GM23248 (cell line): ENCODE data around the gene CRELD1. TPM values are rescaled to one million over a fixed set of nuclear protein-coding genes. Genes with fewer than 3 reads are reported as not detected.

Experiments
- DNase-seq: peaks from one replicate; pipeline ENCODE4 v3.0.0-alpha.2; 2015
- H2AFZ ChIP-seq: fragments of 200-600 bp; sonication (generic); 2 replicates; pipeline ENCODE4 v1.6.1; 2016; ENCODE audit warnings: antibody characterized with exemption
- H3F3A ChIP-seq: fragments of 200-600 bp; sonication (generic); 2 replicates; pipeline ENCODE4 v1.6.1; 2016; ENCODE audit warnings: mild to moderate bottlenecking, antibody characterized with exemption, mixed run types; ENCODE audit not compliant: insufficient read depth
- H3K27ac ChIP-seq: fragments of 200-600 bp; sonication (generic); 2 replicates; pipeline ENCODE4 v1.5.1; 2016; ENCODE audit warnings: mild to moderate bottlenecking
- H3K27me3 ChIP-seq: fragments of 200-600 bp; sonication (generic); replicated peaks from 2 replicates; pipeline ENCODE4 v1.6.1; 2016; ENCODE audit warnings: mild to moderate bottlenecking; ENCODE audit not compliant: insufficient read depth
- H3K36me3 ChIP-seq: fragments of 200-600 bp; sonication (generic); 2 replicates; pipeline ENCODE4 v1.6.1; 2016; ENCODE audit warnings: low read depth, mild to moderate bottlenecking
- H3K4me1 ChIP-seq: fragments of 200-600 bp; sonication (generic); 2 replicates; pipeline ENCODE4 v1.6.1; 2016; ENCODE audit warnings: mild to moderate bottlenecking; ENCODE audit not compliant: insufficient read depth
- H3K4me2 ChIP-seq: fragments of 200-600 bp; sonication (generic); one replicate; pipeline ENCODE4 v1.6.1; 2016; ENCODE audit warnings: mild to moderate bottlenecking; ENCODE audit not compliant: unreplicated experiment
- H3K4me3 ChIP-seq: fragments of 200-600 bp; sonication (generic); 2 replicates; pipeline ENCODE4 v1.5.1; 2016; ENCODE audit warnings: mild to moderate bottlenecking
- H3K79me2 ChIP-seq: fragments of 200-600 bp; sonication (generic); 2 replicates; pipeline ENCODE4 v1.6.1; 2016; ENCODE audit warnings: mild to moderate bottlenecking; ENCODE audit not compliant: insufficient read depth
- H3K9ac ChIP-seq: fragments of 200-600 bp; sonication (generic); 2 replicates; pipeline ENCODE4 v1.6.1; 2016; ENCODE audit warnings: mild to moderate bottlenecking
- H3K9me2 ChIP-seq: fragments of 200-600 bp; sonication (generic); 2 replicates; pipeline ENCODE4 v1.6.1; 2016; ENCODE audit warnings: mixed run types, mild to moderate bottlenecking, moderate library complexity; ENCODE audit not compliant: insufficient read depth
- H3K9me3 ChIP-seq: fragments of 200-600 bp; sonication (generic); one replicate; pipeline ENCODE4 v1.6.1; 2017; ENCODE audit warnings: low read depth
- H4K20me1 ChIP-seq: fragments of 200-600 bp; sonication (generic); 2 replicates; pipeline ENCODE4 v1.6.0; 2016; ENCODE audit not compliant: insufficient read depth
- EZH2 ChIP-seq: fragments of 200-600 bp; sonication (generic); IDR thresholded peaks from 2 replicates; pipeline ENCODE4 v1.6.1; 2018; ENCODE audit warnings: antibody characterized with exemption, mild to moderate bottlenecking; ENCODE audit not compliant: insufficient read depth, poor library complexity, severe bottlenecking
- EZH2phosphoT487 ChIP-seq: fragments of 200-600 bp; sonication (generic); IDR thresholded peaks from 2 replicates; pipeline ENCODE4 v1.6.1; 2018; ENCODE audit warnings: antibody characterized with exemption, moderate library complexity, mild to moderate bottlenecking, low read depth; ENCODE audit not compliant: insufficient read depth
- WGBS, 2 experiments: methylation state at CpG; one replicate each; pipeline ENCODE4 v1.1.6; 2015 to 2017; ENCODE audit warnings: low lambda C conversion rate in 2 of 2, low coverage in 1 of 2; ENCODE audit errors: missing lambda C conversion rate in 2 of 2; 5-methylcytosine and 5-hydroxymethylcytosine counted together
- in situ Hi-C: fragments of 300-500 bp; cut with MboI; formaldehyde crosslinking; loops from 2 replicates; pipeline ENCODE4 v1.15.0; 2020
- polyA plus RNA-seq: library from polyadenylated mRNA; unstranded; fragments of >200 nt; fragmentation: Nextera tagmentation; extraction: Ambion mirVana; gene quantifications from 2 replicates; pipeline ENCODE4 v1.2.1, GENCODE V29; 2016
- total RNA-seq: library from RNA; depleted of rRNA; stranded (reverse); fragments of >200 nt; shearing (Covaris generic); gene quantifications from 2 replicates; pipeline ENCODE4 v1.2.3, GENCODE V29; 2014

Gene CRELD1
- total and polyA plus RNA-seq, 2 experiments from 2014 or later = 18.2 to 19.9 TPM

DNA sequence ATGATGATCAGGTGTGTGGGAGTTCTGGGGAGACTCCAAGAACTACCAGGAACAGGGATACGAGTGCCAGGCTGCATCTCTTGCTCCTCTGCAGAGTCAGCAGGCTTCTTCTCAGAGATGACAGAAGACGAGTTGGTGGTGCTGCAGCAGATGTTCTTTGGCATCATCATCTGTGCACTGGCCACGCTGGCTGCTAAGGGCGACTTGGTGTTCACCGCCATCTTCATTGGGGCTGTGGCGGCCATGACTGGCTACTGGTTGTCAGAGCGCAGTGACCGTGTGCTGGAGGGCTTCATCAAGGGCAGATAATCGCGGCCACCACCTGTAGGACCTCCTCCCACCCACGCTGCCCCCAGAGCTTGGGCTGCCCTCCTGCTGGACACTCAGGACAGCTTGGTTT lies 10.6 kb downstream of the CRELD1 start:
- 92 to 93% methylated on average over 11 of the region's 11 CpGs for WGBS, 2 experiments
- Histone ChIP-seq H3K4me3 (no peak overlapping the region), H3F3A (no peaks in the 10 kb centered on the region; the same call in 1 of the 2 replicates), H3K79me2 (no peaks in the 10 kb centered on the region), H3K9me3 (no peaks in the 10 kb centered on the region), H3K9me2 (no peaks in the 10 kb centered on the region), H4K20me1 (no peaks in the 10 kb centered on the region), H3K4me2 (no peak overlapping the region), H3K27ac (no peak overlapping the region), H3K36me3 (no peaks in the 10 kb centered on the region), H3K4me1 (no peaks in the 10 kb centered on the region), H3K27me3 (no peaks in the 10 kb centered on the region), H3K9ac (no peak overlapping the region), H2AFZ (no peak overlapping the region)
- no peak for TF ChIP-seq EZH2
- no peak for TF ChIP-seq EZH2phosphoT487
- in situ Hi-C loops = no loop called here
- DNase-seq = no peak

- Histone ChIP-seq H3K9ac (no peak overlapping the region), H3K4me1 (no peaks in the 10 kb centered on the region), H3K79me2 (no peaks in the 10 kb centered on the region), H4K20me1 (no peaks in the 10 kb centered on the region), H3K4me3 (peak overlapping the region; percentile 67; the same call in 1 of the 2 replicates), H3K4me2 (peak overlapping the region; percentile 87), H3F3A (no peaks in the 10 kb centered on the region; the same call in 1 of the 2 replicates), H3K9me2 (no peaks in the 10 kb centered on the region), H3K36me3 (no peaks in the 10 kb centered on the region), H2AFZ (no peak overlapping the region), H3K27me3 (no peaks in the 10 kb centered on the region), H3K9me3 (no peaks in the 10 kb centered on the region), H3K27ac (no peak overlapping the region)
- 48 to 59% methylated on average over 10 of the region's 10 CpGs for WGBS, 2 experiments
- TF ChIP-seq EZH2 = no peak
- TF ChIP-seq EZH2phosphoT487 = no peak
- peak; percentile 28 for DNase-seq
- in situ Hi-C loops = no loop called here
Measured at GRCh38 chr3:9945358-9945757, 11.7 kb downstream of the CRELD1 start.

DNA sequence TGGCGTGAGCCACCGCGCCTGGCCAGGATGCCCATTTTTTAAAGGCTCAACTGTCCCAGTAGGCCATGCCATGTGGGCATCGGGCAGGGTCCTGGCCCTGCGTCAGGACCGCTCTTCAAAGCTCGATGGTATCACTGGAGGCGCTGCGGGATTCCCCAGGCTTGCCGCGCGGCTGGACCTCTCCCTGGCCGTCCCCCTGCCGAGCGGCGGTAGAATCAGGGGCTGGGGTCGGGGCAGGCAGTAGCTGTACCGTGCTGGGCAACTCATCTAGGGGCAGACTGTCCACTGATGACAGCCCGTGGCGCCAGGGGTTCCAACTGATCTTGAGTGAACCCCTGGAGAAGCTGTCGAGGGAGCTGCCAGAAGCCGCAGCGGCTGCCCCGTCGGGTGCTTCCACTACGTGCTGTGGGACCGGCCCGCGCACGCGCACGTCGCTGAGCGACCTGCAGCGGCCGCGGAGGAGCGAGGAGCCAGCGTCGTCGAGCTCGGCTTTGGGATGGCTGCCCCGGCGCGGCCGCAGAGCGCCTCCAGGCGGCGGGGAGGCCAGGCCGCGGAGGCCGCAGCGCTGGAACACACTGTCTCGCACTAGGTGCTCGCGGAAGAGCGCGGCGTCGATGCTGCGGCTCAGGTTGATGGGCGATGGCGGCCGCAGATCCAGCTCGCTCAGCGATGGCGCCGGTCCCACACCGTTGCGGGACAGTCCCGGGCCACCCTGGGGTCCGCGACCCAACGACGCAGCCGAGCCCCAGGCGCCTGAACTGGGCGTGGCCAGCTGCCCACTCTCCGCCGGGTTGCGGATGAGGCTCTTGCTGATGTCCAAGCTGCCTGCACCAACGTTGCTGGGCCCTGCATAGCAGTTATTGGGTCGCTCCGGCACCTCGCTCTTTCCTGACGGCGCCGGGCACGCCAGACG lies 12.7 kb downstream of the CRELD1 start:
- Histone ChIP-seq H3F3A (no peaks in the 10 kb centered on the region; the same call in 1 of the 2 replicates), H3K36me3 (no peaks in the 10 kb centered on the region), H3K4me1 (no peaks in the 10 kb centered on the region), H3K9ac (peak overlapping the region; percentile 71), H3K27ac (peak overlapping the region; percentile 34), H4K20me1 (no peaks in the 10 kb centered on the region), H3K4me3 (peak overlapping the region; percentile 67), H3K27me3 (no peaks in the 10 kb centered on the region), H2AFZ (peak overlapping the region; percentile 73), H3K9me3 (no peaks in the 10 kb centered on the region), H3K4me2 (peak overlapping the region; percentile 87), H3K79me2 (no peaks in the 10 kb centered on the region), H3K9me2 (no peaks in the 10 kb centered on the region)
- TF ChIP-seq EZH2phosphoT487 = no peak
- TF ChIP-seq EZH2 = no peak
- DNase-seq = peak; percentile 97
- WGBS, 2 experiments = 1 to 3% methylated on average over 87 to 88 of the region's 90 CpGs
- in situ Hi-C loops = no loop called here

- WGBS, 2 experiments = 5 to 16% methylated on average over 74 of the region's 86 CpGs
- Histone ChIP-seq H3K79me2 (no peaks in the 10 kb centered on the region), H3K9ac (peak overlapping the region; percentile 71), H3K27ac (peak overlapping the region; percentile 34), H3K9me3 (no peaks in the 10 kb centered on the region), H4K20me1 (no peaks in the 10 kb centered on the region), H3K4me2 (peak overlapping the region; percentile 87), H3K9me2 (no peaks in the 10 kb centered on the region), H3F3A (no peaks in the 10 kb centered on the region; the same call in 1 of the 2 replicates), H3K4me1 (no peaks in the 10 kb centered on the region), H3K4me3 (peak overlapping the region; percentile 67), H2AFZ (peak overlapping the region; percentile 73), H3K27me3 (no peaks in the 10 kb centered on the region), H3K36me3 (no peaks in the 10 kb centered on the region)
- DNase-seq = peak; percentile 92
- in situ Hi-C loops = no loop called here
- TF ChIP-seq EZH2 (no peak), EZH2phosphoT487 (no peak)
Measured at GRCh38 chr3:9947025-9947995, 13.7 kb downstream of the CRELD1 start.
